GM19043 (cell line): ENCODE results near the gene CD28.

Experiments
- ATAC-seq: cut with Tn5 transposase; IDR thresholded peaks from one replicate; pipeline ENCODE4 v1.9.1; 2021; ENCODE audit warnings: low read depth; ENCODE audit not compliant: unreplicated experiment

Gene CD28

GRCh38 chr2:203706403-203706802 lies at the start of gene CD28:
CD28 (plus strand) TSS chr2:203706639; CDS start chr2:203706697, 58 bp downstream.
- peak; percentile 99 for ATAC-seq

DNA sequence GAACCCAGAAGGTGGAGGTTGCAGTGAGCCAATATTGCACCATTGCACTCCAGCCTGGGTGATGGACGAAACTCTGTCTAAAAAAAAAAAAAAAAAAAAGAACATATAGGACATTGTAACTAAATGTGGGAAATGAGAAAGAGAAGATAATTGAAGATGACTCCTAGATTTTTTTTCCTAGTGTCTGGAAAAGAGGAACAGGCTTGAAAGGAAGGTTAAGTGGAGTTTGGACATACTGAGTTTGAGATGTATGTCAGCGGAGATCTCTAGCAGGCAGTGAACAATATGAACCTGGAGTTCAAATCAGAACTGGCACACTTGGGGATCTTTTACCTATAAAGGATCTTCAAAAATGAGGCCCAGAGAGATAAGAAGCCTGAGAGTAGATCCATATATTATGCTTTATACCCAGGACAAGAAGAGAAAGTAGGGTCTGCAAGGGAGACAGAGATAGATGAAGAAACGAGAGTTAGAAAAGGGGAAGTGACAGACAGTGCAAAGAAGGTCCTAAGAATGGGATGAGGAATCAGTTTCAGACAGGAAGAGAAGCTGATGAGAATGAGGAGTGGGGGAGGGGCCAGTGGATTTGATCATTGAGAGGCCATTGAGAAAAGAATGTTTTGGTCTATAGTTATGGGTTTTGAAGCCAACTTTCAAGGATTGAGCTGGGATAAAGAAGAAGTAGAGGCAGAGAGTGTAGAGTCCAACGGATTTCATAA lies 46.9 kb upstream of the CD28 start:
- peak; percentile 80 for ATAC-seq

DNA sequence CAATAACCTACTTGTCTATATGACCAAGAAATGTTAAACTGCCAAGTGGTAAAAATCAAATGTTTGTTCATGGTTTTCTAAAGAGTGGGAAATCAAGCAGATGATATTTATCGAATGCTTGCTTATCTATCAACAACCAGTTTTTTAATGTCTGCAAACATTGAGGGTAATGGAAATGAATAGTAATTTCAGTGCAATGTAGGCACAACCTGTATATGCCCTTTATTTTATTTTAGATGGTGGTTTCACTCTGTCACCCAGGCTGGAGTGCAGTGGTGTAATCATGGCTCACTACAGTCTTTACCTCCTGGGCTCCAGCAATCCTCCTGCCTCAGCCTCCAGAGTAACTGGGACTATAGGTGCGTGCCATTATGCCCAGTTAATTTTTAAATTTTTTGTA lies 46.0 kb upstream of the CD28 start:
- no peak for ATAC-seq

- no peak for ATAC-seq
Observed at GRCh38 chr2:203661279-203661908, 45.0 kb upstream of the CD28 start.

GRCh38 chr2:203662487-203662886 lies 44.0 kb upstream of the CD28 start:
- no peak for ATAC-seq

DNA sequence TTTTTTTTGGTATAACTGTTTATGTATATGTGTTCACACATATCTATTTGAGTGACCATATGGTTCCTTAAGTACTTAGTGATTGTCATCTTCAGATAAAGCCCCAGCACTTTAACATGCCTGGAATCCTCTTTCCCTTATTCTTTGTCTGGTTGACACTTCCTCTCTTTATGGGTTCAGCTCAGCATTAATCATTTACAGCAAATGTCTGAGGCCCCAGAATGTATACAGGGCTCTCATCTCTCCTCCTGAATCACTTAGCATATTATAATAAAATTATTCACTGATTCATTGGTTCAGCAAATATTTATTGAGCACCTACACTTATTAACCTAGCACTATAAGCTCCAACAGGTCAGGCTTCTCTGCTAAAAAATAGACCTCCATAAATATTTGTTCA lies 43.5 kb upstream of the CD28 start:
- ATAC-seq, result no peak

GRCh38 chr2:203664029-203664755 lies 42.2 kb upstream of the CD28 start:
- no peak for ATAC-seq

GRCh38 chr2:203667838-203668237 lies 38.6 kb upstream of the CD28 start:
- ATAC-seq, result no peak

- no peak for ATAC-seq
Observed at GRCh38 chr2:203669820-203670219, 36.6 kb upstream of the CD28 start.

DNA sequence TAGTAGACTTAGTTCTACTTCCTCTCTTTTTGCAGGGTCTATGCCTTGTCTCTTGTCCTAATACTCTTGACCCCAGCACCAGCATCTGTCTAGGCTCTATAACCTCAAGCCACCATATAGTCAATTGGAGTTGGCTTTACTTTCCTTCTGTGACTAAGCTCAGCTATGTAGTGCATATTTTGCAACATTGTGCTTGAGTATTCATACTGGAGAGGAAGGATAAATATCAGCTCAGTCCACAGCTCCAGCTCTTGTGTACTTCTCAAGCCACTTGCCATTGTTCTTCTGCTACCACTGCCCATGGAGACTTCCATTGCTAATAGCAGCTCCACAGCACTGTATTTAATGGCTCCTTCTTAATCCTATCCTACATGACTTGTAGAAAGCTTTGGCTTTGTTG lies 35.5 kb upstream of the CD28 start:
- ATAC-seq, result no peak

- ATAC-seq, result no peak
Observed at GRCh38 chr2:203671876-203672275, 34.6 kb upstream of the CD28 start.

DNA sequence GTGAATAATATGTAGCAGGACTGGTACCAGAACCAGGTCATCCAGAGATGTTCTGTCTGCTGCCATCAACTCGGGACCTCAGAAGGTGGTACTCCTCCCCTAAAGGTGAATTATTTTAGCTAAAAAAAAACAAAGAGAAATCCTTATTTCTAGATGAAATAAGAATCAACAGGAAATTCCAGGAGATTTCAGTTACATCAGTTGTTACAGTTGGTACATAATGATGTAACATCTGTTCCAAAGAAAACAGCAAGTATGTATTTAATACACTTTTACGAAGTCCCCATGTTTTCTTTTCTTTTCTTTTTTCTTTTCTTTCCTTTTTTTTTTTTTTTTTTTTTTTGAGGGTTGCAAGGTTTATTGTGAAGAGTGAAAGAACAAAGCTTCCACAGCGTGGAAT lies 33.6 kb upstream of the CD28 start:
- no peak for ATAC-seq

DNA sequence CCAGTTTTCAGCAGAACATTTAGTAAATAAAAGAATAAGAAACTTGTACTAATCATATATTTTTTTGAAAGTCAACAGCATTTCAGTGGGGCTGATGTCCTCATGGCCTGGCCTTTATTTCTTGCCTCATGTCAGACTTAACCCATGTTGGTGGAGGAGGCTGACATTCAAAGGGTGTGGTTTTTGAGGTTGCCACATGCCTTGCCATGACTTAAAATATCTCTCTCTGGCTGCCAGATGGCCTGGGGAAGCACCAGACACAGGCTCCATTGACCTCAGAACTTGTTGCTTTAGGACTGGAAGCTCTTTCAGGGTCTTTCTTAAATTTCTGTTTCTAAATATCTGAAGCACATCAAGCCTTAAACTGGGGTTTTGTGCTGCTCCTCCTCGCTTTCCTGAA lies 32.5 kb upstream of the CD28 start:
- peak; percentile 97 for ATAC-seq

DNA sequence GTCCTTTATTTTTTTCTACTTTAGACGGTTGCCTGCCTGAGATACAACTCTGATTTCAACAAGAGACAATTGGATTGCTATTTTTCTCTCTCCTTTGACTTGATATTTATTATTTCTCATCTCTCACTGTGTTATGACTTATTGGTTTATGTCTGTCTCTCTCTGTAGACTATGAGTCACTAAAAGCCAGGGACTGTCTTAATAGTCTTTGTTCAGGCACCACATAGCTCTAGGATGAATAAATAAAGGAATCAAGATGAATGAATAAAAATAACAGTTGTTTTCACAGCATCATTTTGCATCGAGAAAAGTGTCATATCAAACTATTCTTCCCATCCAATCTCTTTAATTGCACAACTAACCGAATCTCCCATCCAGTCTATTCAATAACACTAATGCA lies 31.4 kb upstream of the CD28 start:
- no peak for ATAC-seq

DNA sequence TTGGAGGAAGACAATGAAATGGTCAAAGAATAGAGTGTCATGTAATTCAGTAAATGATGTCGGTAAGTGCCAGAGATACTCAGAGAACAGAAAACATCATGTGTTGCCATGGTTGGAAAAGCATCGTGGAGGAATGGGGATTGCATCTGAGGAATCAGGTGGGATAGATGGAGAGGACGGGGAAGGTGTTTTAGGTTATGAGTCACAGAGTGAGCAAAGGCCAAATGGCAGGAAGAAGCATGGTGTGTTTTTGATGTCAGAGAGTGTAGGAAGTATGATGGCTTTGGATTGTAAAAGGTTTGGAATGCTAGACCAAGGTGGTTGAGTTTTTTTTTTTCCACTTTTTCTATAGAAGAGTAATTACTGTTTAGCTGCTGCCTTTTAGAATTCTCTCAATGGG lies 27.5 kb upstream of the CD28 start:
- no peak for ATAC-seq

DNA sequence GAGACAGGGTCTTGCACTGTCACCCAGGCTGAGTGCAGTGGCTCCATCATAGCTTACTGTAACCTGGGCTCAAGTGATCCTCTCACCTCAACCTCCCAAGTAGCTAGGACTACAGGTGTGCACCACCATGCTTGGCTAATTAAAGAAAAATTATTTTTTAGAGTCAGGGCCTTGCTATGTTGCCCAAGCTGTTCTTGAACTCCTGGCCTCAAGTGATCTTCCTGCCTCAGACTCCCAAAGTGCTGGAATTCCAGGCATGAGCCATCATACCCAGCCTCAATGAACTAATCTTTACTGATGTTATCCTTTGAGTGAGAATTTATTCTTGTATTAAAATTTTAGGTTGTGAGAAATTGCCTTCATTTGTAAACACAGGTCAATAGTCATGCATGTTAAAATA lies 27.0 kb upstream of the CD28 start:
- no peak for ATAC-seq

- ATAC-seq, result no peak
Observed at GRCh38 chr2:203681978-203682377, 24.5 kb upstream of the CD28 start.

- ATAC-seq, result no peak
Observed at GRCh38 chr2:203682688-203683130, 23.7 kb upstream of the CD28 start.

GRCh38 chr2:203683421-203683820 lies 23.0 kb upstream of the CD28 start:
- ATAC-seq, result no peak

- ATAC-seq, result peak; percentile 78
Observed at GRCh38 chr2:203683932-203684556, 22.4 kb upstream of the CD28 start.

DNA sequence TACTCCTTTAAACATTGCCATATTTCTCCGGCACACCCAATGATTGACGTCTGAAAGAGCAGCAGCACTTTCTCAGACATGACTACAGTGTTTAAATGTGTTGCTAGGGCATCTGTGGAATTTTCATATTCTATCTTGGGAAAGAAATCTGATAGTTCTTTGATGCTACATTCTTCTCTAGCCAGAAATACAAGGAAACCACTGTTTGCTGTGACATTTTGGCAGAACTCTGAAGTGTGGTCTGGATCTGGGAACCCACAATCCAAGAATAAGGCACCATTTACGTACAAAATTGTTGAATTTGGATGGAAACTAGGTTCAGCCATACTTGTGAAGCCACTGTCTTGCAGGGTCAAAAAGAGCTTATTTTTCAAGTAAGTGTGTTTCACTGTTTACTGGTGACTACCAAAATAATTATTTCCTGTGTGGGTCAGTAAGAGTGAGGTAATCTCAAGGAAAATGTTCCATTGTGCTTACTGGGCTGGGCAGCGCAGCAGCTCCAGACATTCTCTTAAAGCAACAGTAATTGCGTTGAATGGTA lies 21.3 kb upstream of the CD28 start:
- no peak for ATAC-seq
